K562 (cell line): ENCODE measurements around the gene METTL6. TPM values are rescaled to one million over a fixed set of nuclear protein-coding genes. Genes with fewer than 3 reads are reported as not detected.
"Not testable (repeated sequence)": the region's sequence is repeated elsewhere in the genome, so short reads cannot be mapped to it uniquely, and the experiment has no call there.

Experiments
- ATAC-seq: fragments of 200-7000 bp; cut with Tn5 transposase; 3 replicates; pipeline ENCODE4 v1.9.1; 2020; ENCODE audit warnings: moderate library complexity
- BruUV-seq: library from RNA; stranded (reverse); fragments of 400-500 nt; replicated peaks from 2 replicates; lab custom pipeline; 2021; lab: Mats Ljungman, UMichigan
- CTCF ChIA-PET: fragments of 300-600 bp; formaldehyde crosslinking; extraction: SDS; loops from one replicate; lab custom pipeline; 2021; ENCODE audit warnings: low intra/inter-chr PET ratio; lab: Yijun Ruan, JAX
- POLR2A ChIA-PET: fragments of 300-600, 350-650 bp; sonication (Branson Sonifier 250); formaldehyde crosslinking; extraction: SDS; loops from one replicate; lab custom pipeline; 2021; ENCODE audit warnings: antibody characterized with exemption, inconsistent platforms; lab: Yijun Ruan, JAX
- DNase-seq, 4 experiments: peaks; one replicate each; pipeline versions ENCODE4 v3.0.0 to v3.0.0-alpha.2; 2011 to 2018; ENCODE audit warnings: low spot score in 3 of 4, mixed read lengths in 3 of 4; ENCODE audit errors: extremely low read depth in 1 of 4
- FAIRE-seq: peaks from 2 replicates; lab custom pipeline; 2011; peaks lifted over from hg19 to GRCh38; lab: Jason Lieb, UNC
- H2AFZ ChIP-seq: 2 replicates; pipeline ENCODE4 v1.6.0; 2011; ENCODE audit warnings: low read depth, low read length, control low read depth, inconsistent platforms
- H3K27ac ChIP-seq: fragments of 200-600 bp; 3 replicates; pipeline ENCODE4 v1.8.0; 2011; ENCODE audit warnings: low read depth, mild to moderate bottlenecking, control low read depth, inconsistent platforms, low read length, moderate library complexity, mixed read lengths; ENCODE audit errors: extremely low read depth
- H3K27me3 ChIP-seq, 2 experiments: fragments of 300-600 bp in 1 of 2; 2 replicates in 1 of 2; 3 replicates in 1 of 2; pipeline versions ENCODE4 v1.6.0 to v1.8.0; 2011; ENCODE audit warnings: inconsistent platforms in 2 of 2, low read length in 2 of 2, mild to moderate bottlenecking in 1 of 2, mixed read lengths in 1 of 2, moderate library complexity in 1 of 2; ENCODE audit not compliant: control insufficient read depth in 2 of 2, insufficient read depth in 2 of 2
- H3K36me3 ChIP-seq: fragments of 300-600 bp; 3 replicates; pipeline ENCODE4 v1.8.0; 2011; ENCODE audit warnings: mild to moderate bottlenecking, low read length, inconsistent platforms; ENCODE audit not compliant: control insufficient read depth, insufficient read depth
- H3K4me1 ChIP-seq, 2 experiments: fragments of 200-600 bp in 1 of 2; replicated peaks in 1 of 2; 2 replicates in 1 of 2; 3 replicates in 1 of 2; pipeline versions ENCODE4 v1.5.1 to v1.8.0; 2011; ENCODE audit warnings: inconsistent platforms in 2 of 2, low read length in 2 of 2, mild to moderate bottlenecking in 1 of 2, mixed read lengths in 1 of 2, moderate library complexity in 1 of 2; ENCODE audit not compliant: control insufficient read depth in 2 of 2, insufficient read depth in 2 of 2
- H3K4me2 ChIP-seq: 2 replicates; pipeline ENCODE4 v1.6.1; 2011; ENCODE audit warnings: low read length, control low read depth, inconsistent platforms, mixed read lengths; ENCODE audit not compliant: insufficient read depth
- H3K4me3 ChIP-seq: fragments of 200-600 bp; sonication (generic), shearing (Covaris generic); 2 replicates; pipeline ENCODE4 v1.5.1; 2016; ENCODE audit warnings: control low read depth, inconsistent platforms
- H3K79me2 ChIP-seq: fragments of 200-600 bp; 3 replicates; pipeline ENCODE4 v1.8.0; 2011; ENCODE audit warnings: low read length, inconsistent platforms; ENCODE audit not compliant: control insufficient read depth, insufficient read depth
- H3K9ac ChIP-seq, 2 experiments: 2 replicates each; pipeline versions ENCODE4 v1.6.0 to v1.6.1; 2011; ENCODE audit warnings: low read depth in 2 of 2, low read length in 2 of 2, control low read depth in 1 of 2, inconsistent platforms in 1 of 2, mild to moderate bottlenecking in 1 of 2, mixed read lengths in 1 of 2; ENCODE audit not compliant: insufficient read depth in 1 of 2
- H3K9me1 ChIP-seq: one replicate; pipeline ENCODE4 v1.6.0; 2011; ENCODE audit warnings: inconsistent platforms, mild to moderate bottlenecking, low read length, moderate library complexity; ENCODE audit not compliant: control insufficient read depth, insufficient read depth
- H3K9me3 ChIP-seq: replicated peaks from 2 replicates; pipeline ENCODE4 v1.5.1; 2011; ENCODE audit warnings: low read depth, low read length, inconsistent platforms; ENCODE audit not compliant: control insufficient read depth, insufficient read depth
- H4K20me1 ChIP-seq: replicated peaks from 2 replicates; pipeline ENCODE4 v1.6.1; 2011; ENCODE audit warnings: low read length, inconsistent platforms, mixed read lengths; ENCODE audit not compliant: control insufficient read depth, insufficient read depth
- HDAC6 ChIP-seq: IDR thresholded peaks from 2 replicates; pipeline ENCODE4 v1.6.1; 2012; ENCODE audit warnings: low read depth, mild to moderate bottlenecking, control low read depth, inconsistent platforms, low read length, moderate library complexity
- NFIC ChIP-seq: fragments of 450-650 bp; IDR thresholded peaks from 2 replicates; pipeline ENCODE4 v1.6.1; 2017; ENCODE audit warnings: mild to moderate bottlenecking, inconsistent platforms
- XRCC5 ChIP-seq: fragments of 200-400 bp; formaldehyde crosslinking; IDR thresholded peaks from 2 replicates; pipeline ENCODE4 v1.6.1; 2017; ENCODE audit warnings: low read depth, mild to moderate bottlenecking, low read length
- WGBS: fragments of 100-300 bp; shearing (Covaris generic); methylation state at CpG from one replicate; pipeline ENCODE4 v1.1.6; 2016; ENCODE audit warnings: low coverage, mixed read lengths; ENCODE audit not compliant: insufficient coverage; ENCODE audit errors: missing lambda C conversion rate; 5-methylcytosine and 5-hydroxymethylcytosine counted together
- in situ Hi-C: fragments of 300-500 bp; cut with MboI; formaldehyde crosslinking; loops from 4 replicates; pipeline ENCODE4 v1.15.0; 2018; ENCODE audit warnings: inconsistent platforms, mixed read lengths
- intact Hi-C: fragments of 100-400 bp; cut with micrococcal nuclease; formaldehyde crosslinking; loops from 2 replicates; pipeline ENCODE4 v1.14.2; 2022
- polyA plus RNA-seq, 8 experiments: library from polyadenylated mRNA; depleted of rRNA in 4 of 8; stranded (reverse) in 5 of 8; unstranded in 3 of 8; fragments of >200 nt; fragmentation: Nextera tagmentation in 2 of 8; fragmentation: Illumina TruSeq in 1 of 8; extraction: Ambion mirVana in 2 of 8; extraction: Trizol in 1 of 8; gene quantifications; 2 replicates each; pipeline versions ENCODE4 v1.2.1 to v1.2.3, GENCODE V29; 2011 to 2014; ENCODE audit warnings: inconsistent platforms in 1 of 8, missing spikeins in 1 of 8
- total RNA-seq, 7 experiments: library from RNA; depleted of rRNA in 6 of 7; stranded (reverse); fragments of >200 nt in 6 of 7; fragmentation: Illumina TruSeq in 2 of 7; extraction: Trizol in 2 of 7; gene quantifications; 2 replicates each; pipeline versions ENCODE4 v1.2.1 to v1.2.3, GENCODE V29; 2011 to 2021; ENCODE audit warnings: low replicate concordance in 1 of 7
- TF ChIP-seq, protein P1 (sequence below): sonication (generic); formaldehyde crosslinking; IDR thresholded peaks from 2 replicates; pipeline ENCODE4 v1.8.1; 2023; ENCODE audit warnings: mild to moderate bottlenecking, missing genetic modification reagents

Gene METTL6
- total and polyA plus RNA-seq, 9 of the 15 experiments (the other 6 are each of a cell fraction or from before 2014, with no cell fraction given): 18.8 to 61.5 (median 33.9) TPM

DNA sequence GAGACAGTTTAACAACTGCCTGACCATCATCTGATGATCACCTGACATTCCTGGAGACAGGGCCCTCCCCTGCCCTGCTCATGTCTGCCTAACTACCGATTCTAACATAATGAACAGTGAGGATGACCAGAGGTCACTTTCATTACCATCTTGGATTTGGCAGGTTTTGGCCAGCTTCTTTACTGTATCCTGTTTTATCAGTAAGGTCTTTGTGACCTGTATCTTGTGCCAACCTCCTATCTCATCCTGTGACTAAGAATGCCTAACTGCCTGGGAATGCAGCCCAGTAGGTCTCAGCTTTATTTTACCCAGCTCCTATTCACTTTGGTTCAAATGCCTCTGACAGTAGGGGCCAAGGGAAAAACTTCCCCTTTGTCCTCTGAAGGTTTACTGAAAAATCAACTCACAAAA, 40.2 kb downstream of the METTL6 start (continued):
- TF ChIP-seq, protein P1, sequence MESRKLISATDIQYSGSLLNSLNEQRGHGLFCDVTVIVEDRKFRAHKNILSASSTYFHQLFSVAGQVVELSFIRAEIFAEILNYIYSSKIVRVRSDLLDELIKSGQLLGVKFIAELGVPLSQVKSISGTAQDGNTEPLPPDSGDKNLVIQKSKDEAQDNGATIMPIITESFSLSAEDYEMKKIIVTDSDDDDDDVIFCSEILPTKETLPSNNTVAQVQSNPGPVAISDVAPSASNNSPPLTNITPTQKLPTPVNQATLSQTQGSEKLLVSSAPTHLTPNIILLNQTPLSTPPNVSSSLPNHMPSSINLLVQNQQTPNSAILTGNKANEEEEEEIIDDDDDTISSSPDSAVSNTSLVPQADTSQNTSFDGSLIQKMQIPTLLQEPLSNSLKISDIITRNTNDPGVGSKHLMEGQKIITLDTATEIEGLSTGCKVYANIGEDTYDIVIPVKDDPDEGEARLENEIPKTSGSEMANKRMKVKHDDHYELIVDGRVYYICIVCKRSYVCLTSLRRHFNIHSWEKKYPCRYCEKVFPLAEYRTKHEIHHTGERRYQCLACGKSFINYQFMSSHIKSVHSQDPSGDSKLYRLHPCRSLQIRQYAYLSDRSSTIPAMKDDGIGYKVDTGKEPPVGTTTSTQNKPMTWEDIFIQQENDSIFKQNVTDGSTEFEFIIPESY (CRISPR knock-in tag): no peak
- TF ChIP-seq XRCC5 (no peak), HDAC6 (no peak)

DNA sequence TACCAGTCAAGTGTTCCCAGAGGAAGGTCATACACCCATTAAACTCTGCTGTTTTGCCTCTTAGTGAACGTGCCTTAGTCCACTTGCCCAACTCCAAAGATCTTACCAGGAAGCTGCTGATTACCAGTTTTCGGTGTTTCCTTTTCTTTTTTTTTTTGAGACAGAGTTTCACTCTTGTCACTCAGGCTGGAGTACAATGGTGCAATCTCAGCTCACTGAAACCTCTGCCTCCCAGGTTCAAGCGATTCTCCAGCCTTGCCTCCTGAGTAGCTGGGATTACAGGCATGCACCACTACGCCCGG, 40.7 kb downstream of the METTL6 start:
- CTCF ChIA-PET, H3K9ac ChIP-seq, H3K4me2 ChIP-seq, FAIRE-seq, DNase-seq, H3K79me2 ChIP-seq, H3K27ac ChIP-seq, H4K20me1 ChIP-seq, intact Hi-C loops, H3K9me3 ChIP-seq, H3K4me3 ChIP-seq, BruUV-seq, ATAC-seq, H3K9me1 ChIP-seq, H2AFZ ChIP-seq, H3K36me3 ChIP-seq, H3K27me3 ChIP-seq, POLR2A ChIA-PET, H3K4me1 ChIP-seq: not testable (repeated sequence)
- TF ChIP-seq NFIC: 0 out of 2 replicates have a peak, but pooled peaks have one; percentile 2
- 15% methylated on average over 5 of the region's 5 CpGs for WGBS
- in situ Hi-C loops: loop anchor here (10.0 kb wide), 1 partner anchor 272 kb away; no protein-coding TSS in a partner anchor
